Thyroid gland (tissue), 4 donors: ENCODE measurements around the gene RGS19.

ENCODE experiments used
- POLR2A ChIP-seq, 2 donors: fragments of 450-650 bp; IDR thresholded peaks; one replicate each; pipeline ENCODE4 v1.6.1; 2017; ENCODE audit warnings: antibody characterized with exemption in 2 of 2, mild to moderate bottlenecking in 2 of 2, moderate library complexity in 1 of 2
- TF ChIP-seq, protein P1 (sequence below), 6 experiments: fragments of 200-600 bp in 3 of 6; fragments of 450-650 bp in 3 of 6; sonication (generic) in 3 of 6; IDR thresholded peaks; one replicate each; pipeline ENCODE4 v1.5.1; 2016 to 2019; ENCODE audit warnings: antibody characterized with exemption in 6 of 6, mild to moderate bottlenecking in 2 of 6, inconsistent platforms in 1 of 6, moderate library complexity in 1 of 6

DNA sequence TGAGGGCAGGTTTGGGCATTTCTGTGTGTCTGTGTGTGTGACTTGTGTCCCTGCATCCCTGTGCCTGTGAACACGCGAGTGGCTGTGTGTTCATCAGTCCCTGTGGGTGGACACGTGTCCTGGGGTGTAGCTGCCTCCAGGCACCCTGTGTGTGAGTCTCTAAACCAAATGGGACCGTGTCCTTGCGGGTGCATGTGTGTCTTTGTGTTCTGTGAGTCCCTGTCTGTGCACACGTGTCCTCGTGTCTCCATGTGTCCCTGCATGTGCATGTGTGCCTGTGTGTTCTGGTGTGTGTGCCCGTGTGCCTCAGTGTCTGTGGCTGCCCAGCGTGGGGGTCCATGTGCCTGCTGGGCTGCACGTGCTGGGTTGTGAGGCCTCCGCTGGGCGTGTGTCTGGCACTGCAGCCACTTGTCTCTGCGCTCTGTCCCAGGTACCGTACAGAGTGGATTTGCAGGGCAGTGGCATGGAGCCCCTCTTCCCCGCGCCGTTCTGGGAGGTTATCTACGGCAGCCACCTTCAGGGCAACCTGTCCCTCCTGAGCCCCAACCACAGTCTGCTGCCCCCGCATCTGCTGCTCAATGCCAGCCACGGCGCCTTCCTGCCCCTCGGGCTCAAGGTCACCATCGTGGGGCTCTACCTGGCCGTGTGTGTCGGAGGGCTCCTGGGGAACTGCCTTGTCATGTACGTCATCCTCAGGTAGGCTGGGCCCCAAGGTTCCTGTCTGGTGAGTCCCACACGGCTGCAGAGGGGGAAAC lies 13.1 kb upstream of the RGS19 start:
- TF ChIP-seq, protein P1, sequence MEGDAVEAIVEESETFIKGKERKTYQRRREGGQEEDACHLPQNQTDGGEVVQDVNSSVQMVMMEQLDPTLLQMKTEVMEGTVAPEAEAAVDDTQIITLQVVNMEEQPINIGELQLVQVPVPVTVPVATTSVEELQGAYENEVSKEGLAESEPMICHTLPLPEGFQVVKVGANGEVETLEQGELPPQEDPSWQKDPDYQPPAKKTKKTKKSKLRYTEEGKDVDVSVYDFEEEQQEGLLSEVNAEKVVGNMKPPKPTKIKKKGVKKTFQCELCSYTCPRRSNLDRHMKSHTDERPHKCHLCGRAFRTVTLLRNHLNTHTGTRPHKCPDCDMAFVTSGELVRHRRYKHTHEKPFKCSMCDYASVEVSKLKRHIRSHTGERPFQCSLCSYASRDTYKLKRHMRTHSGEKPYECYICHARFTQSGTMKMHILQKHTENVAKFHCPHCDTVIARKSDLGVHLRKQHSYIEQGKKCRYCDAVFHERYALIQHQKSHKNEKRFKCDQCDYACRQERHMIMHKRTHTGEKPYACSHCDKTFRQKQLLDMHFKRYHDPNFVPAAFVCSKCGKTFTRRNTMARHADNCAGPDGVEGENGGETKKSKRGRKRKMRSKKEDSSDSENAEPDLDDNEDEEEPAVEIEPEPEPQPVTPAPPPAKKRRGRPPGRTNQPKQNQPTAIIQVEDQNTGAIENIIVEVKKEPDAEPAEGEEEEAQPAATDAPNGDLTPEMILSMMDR (IDR thresholded peaks at IDR 0.05) = no peak
- no peak for TF ChIP-seq POLR2A (IDR thresholded peaks at IDR 0.05)
